CD8-positive, alpha-beta memory T cell (primary cell): ENCODE data around the gene DGCR6. TPM values are rescaled to one million over a fixed set of nuclear protein-coding genes. Genes with fewer than 3 reads are reported as not detected.
"Not testable (repeated sequence)": the region's sequence is repeated elsewhere in the genome, so short reads cannot be mapped to it uniquely, and the experiment has no call there.

Experiments
- CTCF ChIA-PET: fragments of 350-600 bp; sonication (Branson Sonifier 250); formaldehyde crosslinking; loops from one replicate; lab custom pipeline; 2021; ENCODE audit warnings: antibody characterized with exemption; lab: Charles Lee
- POLR2A ChIA-PET: fragments of 350-600 bp; sonication (Branson Sonifier 250); formaldehyde crosslinking; loops from one replicate; lab custom pipeline; 2021; ENCODE audit warnings: antibody characterized with exemption; lab: Charles Lee
- DNase-seq, 5 donors: peaks; one replicate each; pipeline versions ENCODE4 v3.0.0 to v3.0.0-alpha.2; 2020 to 2022; ENCODE audit warnings: mixed read lengths in 1 of 5
- H3K27ac ChIP-seq: one replicate; pipeline ENCODE4 v1.7.0; 2013; ENCODE audit warnings: low read depth, mild to moderate bottlenecking, low read length, moderate library complexity
- H3K27me3 ChIP-seq: 2 replicates; pipeline ENCODE4 v1.7.0; 2013; ENCODE audit warnings: low read length, mild to moderate bottlenecking; ENCODE audit not compliant: insufficient read depth, poor library complexity, severe bottlenecking
- H3K36me3 ChIP-seq: 2 replicates; pipeline ENCODE4 v1.7.0; 2013; ENCODE audit warnings: mild to moderate bottlenecking, low read length, moderate library complexity; ENCODE audit not compliant: insufficient read depth
- H3K4me1 ChIP-seq: 2 replicates; pipeline ENCODE4 v1.7.0; 2013; ENCODE audit warnings: mild to moderate bottlenecking, low read length, moderate library complexity; ENCODE audit not compliant: insufficient read depth
- H3K4me3 ChIP-seq: 2 replicates; pipeline ENCODE4 v1.7.0; 2013; ENCODE audit warnings: mild to moderate bottlenecking, low read length
- H3K9me3 ChIP-seq: 2 replicates; pipeline ENCODE4 v1.7.0; 2013; ENCODE audit warnings: mild to moderate bottlenecking, low read length
- H3K27ac Mint-ChIP-seq, 8 donors: one replicate each; pipeline ENCODE4 v1.8.0; 2020 to 2021; ENCODE audit warnings: mixed read lengths in 8 of 8, mild to moderate bottlenecking in 6 of 8, inconsistent platforms in 3 of 8, moderate library complexity in 3 of 8
- H3K27me3 Mint-ChIP-seq, 2 donors: one replicate each; pipeline ENCODE4 v1.8.0; 2020 to 2021; ENCODE audit warnings: mixed read lengths in 2 of 2, mild to moderate bottlenecking in 1 of 2, moderate library complexity in 1 of 2
- H3K36me3 Mint-ChIP-seq, 3 donors: one replicate each; pipeline ENCODE4 v1.8.0; 2020 to 2021; ENCODE audit warnings: mixed read lengths in 3 of 3, inconsistent platforms in 1 of 3, mild to moderate bottlenecking in 1 of 3
- H3K4me1 Mint-ChIP-seq, 3 donors: one replicate each; pipeline ENCODE4 v1.8.0; 2020 to 2021; ENCODE audit warnings: mixed read lengths in 3 of 3, inconsistent platforms in 1 of 3, mild to moderate bottlenecking in 1 of 3
- H3K4me3 Mint-ChIP-seq, 7 donors: one replicate each; pipeline ENCODE4 v1.8.0; 2020 to 2021; ENCODE audit warnings: mixed read lengths in 7 of 7, mild to moderate bottlenecking in 6 of 7, moderate library complexity in 4 of 7, inconsistent platforms in 2 of 7
- H3K9me3 Mint-ChIP-seq, 5 donors: one replicate each; pipeline ENCODE4 v1.8.0; 2020 to 2022; ENCODE audit warnings: mixed read lengths in 5 of 5, mild to moderate bottlenecking in 3 of 5, moderate library complexity in 2 of 5, inconsistent platforms in 1 of 5
- polyA plus RNA-seq: library from polyadenylated mRNA; unstranded; fragments of 300-500 nt; fragmentation: Illumina TruSeq; gene quantifications from one replicate; pipeline ENCODE4 v1.2.3, GENCODE V29; 2021
- total RNA-seq, 2 experiments: library from RNA; stranded (reverse); gene quantifications; one replicate each; pipeline ENCODE4 v1.2.3, GENCODE V29; 2021

Gene DGCR6
- 1 to 10 TPM; 1.2 to 1.5 TPM for total RNA-seq
- polyA plus RNA-seq = 1.4 TPM

- no peaks in the 10 kb centered on the region for H3K36me3 ChIP-seq
- no peaks in the 10 kb centered on the region for H3K9me3 Mint-ChIP-seq
- no peaks in the 10 kb centered on the region for H3K4me1 Mint-ChIP-seq
- H3K27me3 ChIP-seq = no peaks in the 10 kb centered on the region
- no peak within 1 kb of the TSS for H3K4me3 Mint-ChIP-seq
- POLR2A ChIA-PET = interaction anchor here (1.2 kb wide), 1 partner anchor 573 kb away, joined by 3 read pairs; the partner anchor contains the start of gene UFD1
- H3K36me3 Mint-ChIP-seq = no peaks in the 10 kb centered on the region
- H3K27me3 Mint-ChIP-seq = no peaks in the 10 kb centered on the region
- no peak within 1 kb of the TSS for H3K4me3 ChIP-seq
- CTCF ChIA-PET = interaction anchor here (0.6 kb wide), 1 partner anchor 46 kb away, joined by 3 read pairs; no protein-coding TSS in a partner anchor
- H3K27ac Mint-ChIP-seq = no peak within 1 kb of the TSS
- H3K9me3 ChIP-seq = no peaks in the 10 kb centered on the region
- no peak within 1 kb of the TSS for H3K27ac ChIP-seq
- H3K4me1 ChIP-seq = no peaks in the 10 kb centered on the region
- no peak for DNase-seq
Measured at GRCh38 chr22:18905540-18906409, at the start of gene DGCR6. TSS of gene DGCR6 (plus strand) at chr22:18906320. CDS start at chr22:18906375, 55 bp downstream.

GRCh38 chr22:18859314-18859713, 46.8 kb upstream of the DGCR6 start:
- POLR2A ChIA-PET, H3K27ac Mint-ChIP-seq, H3K4me1 ChIP-seq, H3K9me3 Mint-ChIP-seq, H3K27me3 ChIP-seq, H3K27me3 Mint-ChIP-seq, H3K4me1 Mint-ChIP-seq, H3K4me3 ChIP-seq, H3K9me3 ChIP-seq, H3K36me3 ChIP-seq, H3K4me3 Mint-ChIP-seq, H3K36me3 Mint-ChIP-seq, CTCF ChIA-PET, H3K27ac ChIP-seq, DNase-seq: not testable (repeated sequence)

- H3K36me3 Mint-ChIP-seq, H3K27me3 Mint-ChIP-seq, H3K4me3 Mint-ChIP-seq, H3K36me3 ChIP-seq, CTCF ChIA-PET, H3K9me3 ChIP-seq, H3K4me1 Mint-ChIP-seq, H3K27me3 ChIP-seq, H3K4me1 ChIP-seq, H3K27ac ChIP-seq, H3K4me3 ChIP-seq, POLR2A ChIA-PET, H3K9me3 Mint-ChIP-seq: not testable (repeated sequence)
- peak overlapping the region in 2 of 8 donors; percentile 33 to 50 for H3K27ac Mint-ChIP-seq
- DNase-seq = peak; percentile 36 to 90 (median 62)
Measured at GRCh38 chr22:18881260-18881659, 24.9 kb upstream of the DGCR6 start.

DNA sequence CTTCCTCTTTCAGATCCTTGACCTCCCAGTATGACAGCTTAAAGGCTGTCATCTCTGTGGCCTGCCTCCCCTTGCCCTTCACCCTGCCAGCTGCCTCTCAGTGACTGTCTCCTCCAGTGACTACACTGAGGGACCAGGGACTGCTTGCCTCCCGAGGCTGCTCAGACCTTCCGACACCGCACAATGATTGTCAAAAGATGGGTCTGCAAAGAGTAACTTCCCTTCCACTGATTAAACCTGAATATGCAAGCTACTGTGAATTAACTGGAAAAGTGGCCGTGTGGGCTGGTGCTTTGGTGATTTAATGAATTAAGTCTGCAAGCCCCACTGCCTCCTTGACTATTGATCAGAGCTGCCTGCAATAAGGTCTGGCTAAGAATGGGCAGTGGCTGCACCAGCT, 21.7 kb upstream of the DGCR6 start:
- H3K36me3 Mint-ChIP-seq, H3K4me1 Mint-ChIP-seq, H3K36me3 ChIP-seq, H3K4me3 Mint-ChIP-seq, H3K27ac Mint-ChIP-seq, H3K4me3 ChIP-seq, DNase-seq, H3K27me3 Mint-ChIP-seq, CTCF ChIA-PET, H3K9me3 Mint-ChIP-seq, H3K4me1 ChIP-seq, H3K9me3 ChIP-seq, POLR2A ChIA-PET, H3K27me3 ChIP-seq, H3K27ac ChIP-seq: not testable (repeated sequence)

- H3K36me3 Mint-ChIP-seq = no peaks in the 10 kb centered on the region
- ChIA-PET CTCF (no interaction called here), POLR2A (no interaction called here)
Measured at GRCh38 chr22:18888115-18888514, 18.0 kb upstream of the DGCR6 start.

GRCh38 chr22:18890510-18891192, 15.5 kb upstream of the DGCR6 start:
- H3K27ac Mint-ChIP-seq, H3K4me3 Mint-ChIP-seq, DNase-seq, H3K9me3 Mint-ChIP-seq, H3K4me1 ChIP-seq, H3K27me3 Mint-ChIP-seq, H3K36me3 Mint-ChIP-seq, H3K4me1 Mint-ChIP-seq, H3K9me3 ChIP-seq, POLR2A ChIA-PET, H3K36me3 ChIP-seq, H3K4me3 ChIP-seq, CTCF ChIA-PET, H3K27me3 ChIP-seq, H3K27ac ChIP-seq: not testable (repeated sequence)

More at GRCh38 chr22:18888115-18888514, 18.0 kb upstream of the DGCR6 start:
- Mint-ChIP-seq H3K4me3 (no peak overlapping the region), H3K27me3 (no peaks in the 10 kb centered on the region), H3K27ac (no peak overlapping the region), H3K9me3 (peaks cover 0 to 2% (median 2%) of the 10 kb centered on the region in 5 donors), H3K4me1 (no peaks in the 10 kb centered on the region)
- no peak for DNase-seq
- H3K36me3 ChIP-seq = no peaks in the 10 kb centered on the region
- no peaks in the 10 kb centered on the region for H3K27me3 ChIP-seq
- H3K4me3 ChIP-seq = no peak overlapping the region
- H3K9me3 ChIP-seq = no peaks in the 10 kb centered on the region
- H3K4me1 ChIP-seq = no peaks in the 10 kb centered on the region
- H3K27ac ChIP-seq = no peak overlapping the region

- H3K36me3 ChIP-seq, H3K27ac ChIP-seq, H3K9me3 Mint-ChIP-seq, H3K27me3 Mint-ChIP-seq, H3K4me1 ChIP-seq, H3K36me3 Mint-ChIP-seq, DNase-seq, H3K27me3 ChIP-seq, H3K27ac Mint-ChIP-seq, POLR2A ChIA-PET, CTCF ChIA-PET, H3K4me1 Mint-ChIP-seq, H3K9me3 ChIP-seq, H3K4me3 Mint-ChIP-seq, H3K4me3 ChIP-seq: not testable (repeated sequence)
Measured at GRCh38 chr22:18893775-18894174, 12.3 kb upstream of the DGCR6 start.

DNA sequence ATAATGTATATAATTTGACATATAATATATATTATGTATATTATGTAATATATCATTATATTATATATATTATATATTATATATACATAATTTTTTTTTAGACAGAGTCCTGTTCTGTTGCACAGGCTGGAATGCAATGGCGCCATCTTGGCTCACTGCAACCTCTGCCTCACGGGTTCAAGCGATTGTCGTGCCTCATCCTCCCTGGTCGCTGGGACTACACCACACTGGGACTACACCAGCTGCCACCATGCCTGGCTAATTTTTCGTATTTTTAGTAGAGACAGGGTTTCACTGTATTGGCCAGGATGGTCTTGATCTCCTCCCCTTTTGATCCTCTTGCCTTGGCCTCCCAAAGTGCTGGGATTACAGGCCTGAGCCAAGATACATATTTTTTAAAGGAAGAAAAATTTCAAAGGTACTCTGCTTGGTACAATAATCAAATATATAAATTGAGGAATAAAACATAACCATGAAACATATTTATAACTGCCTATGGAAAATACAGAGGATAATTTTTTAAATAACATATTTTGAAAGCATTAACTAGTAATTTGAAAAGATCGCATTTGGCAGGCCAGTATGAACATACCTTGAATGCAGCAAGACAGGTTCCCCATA, 10.0 kb upstream of the DGCR6 start:
- CTCF ChIA-PET, H3K36me3 Mint-ChIP-seq, H3K4me1 ChIP-seq, H3K4me3 Mint-ChIP-seq, H3K27me3 Mint-ChIP-seq, H3K27ac Mint-ChIP-seq, POLR2A ChIA-PET, H3K9me3 Mint-ChIP-seq, H3K27ac ChIP-seq, H3K4me3 ChIP-seq, H3K4me1 Mint-ChIP-seq, H3K36me3 ChIP-seq, H3K27me3 ChIP-seq, H3K9me3 ChIP-seq: not testable (repeated sequence)
- peak in 1 of 5 donors; percentile 53 for DNase-seq
